NCI-H1105 treated with DMSO at 0.1 percent for 48 hours (cell line): ENCODE data around the gene INO80.
A peak's percentile ranks its signal among the peaks of the same experiment; 100 is the strongest.

Source experiments
- DNase-seq: peaks from one replicate; lab custom pipeline; 2025; lab: John Stamatoyannopoulos, UW

INO80 gene

GRCh38 chr15:41047474-41047873 lies 68.6 kb downstream of the INO80 start:
- DNase-seq = no peak

GRCh38 chr15:41043276-41043951 lies 72.7 kb downstream of the INO80 start:
- DNase-seq = no peak

DNA sequence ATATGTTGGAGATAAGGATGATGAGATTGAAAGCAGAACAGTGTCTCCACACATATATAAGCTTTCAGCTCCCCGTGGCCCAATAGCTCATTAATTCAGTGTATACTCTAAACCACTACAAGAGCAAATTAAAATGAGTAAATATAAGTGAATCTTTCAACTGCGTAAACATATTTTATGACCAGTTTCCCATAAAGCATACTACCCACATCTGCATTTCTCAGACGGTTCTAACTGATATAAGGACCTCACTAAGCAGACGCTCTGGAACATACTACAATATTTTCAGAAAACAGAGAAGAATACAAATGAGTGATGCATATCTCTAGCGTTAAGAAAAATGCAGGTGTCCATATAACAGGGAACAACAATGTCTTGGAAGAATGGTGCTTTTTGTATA lies 73.2 kb downstream of the INO80 start:
- no peak for DNase-seq

- DNase-seq = no peak
These were observed 77.0 kb downstream of the INO80 start for GRCh38 chr15:41039121-41039520.

DNA sequence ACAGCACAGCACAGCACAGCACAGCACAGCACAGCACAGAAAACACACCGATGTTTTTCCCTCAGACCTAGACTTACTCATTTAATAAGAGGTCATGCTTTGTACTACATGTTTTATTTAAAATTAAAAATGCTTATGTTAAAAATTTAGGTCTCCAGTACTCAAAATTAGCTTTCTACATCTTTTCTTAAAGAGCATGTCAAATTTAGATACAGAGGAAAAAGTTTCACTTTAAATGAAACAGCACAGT lies 84.1 kb downstream of the INO80 start:
- DNase-seq = no peak

DNA sequence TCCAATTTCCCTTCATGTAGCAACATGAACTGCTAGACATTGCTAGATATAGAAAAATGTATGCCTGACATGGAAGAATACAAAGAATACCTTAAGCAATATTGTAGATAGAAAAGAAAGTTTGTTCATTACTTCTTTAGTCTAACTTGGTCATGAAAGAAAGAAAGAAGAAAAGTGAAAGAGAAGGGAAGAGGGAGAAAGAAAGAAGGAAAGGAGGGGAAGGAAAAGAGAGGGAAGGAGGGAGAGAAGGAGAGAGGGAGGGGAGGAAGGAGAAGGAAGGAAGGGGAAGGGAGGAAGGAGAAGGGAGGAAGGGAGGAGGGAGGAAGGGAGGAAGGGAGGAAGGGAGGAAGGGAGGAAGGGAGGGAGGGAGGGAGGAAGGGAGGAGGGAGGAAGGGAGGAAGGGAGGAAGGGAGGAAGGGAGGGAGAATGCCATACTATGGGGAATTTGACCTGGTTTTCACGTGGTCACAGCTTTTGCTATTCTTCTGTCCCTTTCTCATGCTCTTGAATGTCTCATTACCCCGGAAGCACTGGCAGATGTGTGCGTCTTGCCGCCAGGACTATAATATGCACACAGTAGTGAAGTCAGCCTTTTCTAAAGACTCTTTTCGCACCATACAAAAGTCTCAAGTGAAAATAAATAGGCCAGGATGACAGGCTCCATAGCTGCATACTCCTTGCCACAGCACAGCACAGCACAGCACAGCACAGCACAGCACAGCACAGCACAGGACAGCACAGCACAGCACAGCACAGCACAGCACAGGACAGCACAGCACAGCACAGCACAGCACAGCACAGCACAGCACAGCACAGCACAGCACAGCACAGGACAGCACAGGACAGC lies 84.6 kb downstream of the INO80 start:
- no peak for DNase-seq

DNA sequence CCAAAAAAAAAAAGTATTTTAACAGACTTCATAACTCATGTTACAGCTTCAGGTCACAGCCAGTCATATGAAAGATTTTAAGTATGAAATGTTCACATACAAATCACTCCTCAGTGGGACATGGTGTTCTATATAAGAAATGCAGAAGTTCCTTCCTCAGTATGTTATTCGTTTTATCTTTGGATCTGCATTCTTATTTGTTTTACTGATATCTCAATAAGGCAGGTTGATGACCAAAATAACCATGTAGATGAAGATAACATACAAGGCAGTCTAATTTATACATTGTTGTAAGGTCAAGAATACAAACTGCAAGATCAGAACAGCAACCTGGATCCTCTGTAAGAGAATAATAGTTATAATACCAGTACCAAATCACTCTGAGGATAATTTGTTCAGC lies 87.2 kb downstream of the INO80 start:
- no peak for DNase-seq

DNA sequence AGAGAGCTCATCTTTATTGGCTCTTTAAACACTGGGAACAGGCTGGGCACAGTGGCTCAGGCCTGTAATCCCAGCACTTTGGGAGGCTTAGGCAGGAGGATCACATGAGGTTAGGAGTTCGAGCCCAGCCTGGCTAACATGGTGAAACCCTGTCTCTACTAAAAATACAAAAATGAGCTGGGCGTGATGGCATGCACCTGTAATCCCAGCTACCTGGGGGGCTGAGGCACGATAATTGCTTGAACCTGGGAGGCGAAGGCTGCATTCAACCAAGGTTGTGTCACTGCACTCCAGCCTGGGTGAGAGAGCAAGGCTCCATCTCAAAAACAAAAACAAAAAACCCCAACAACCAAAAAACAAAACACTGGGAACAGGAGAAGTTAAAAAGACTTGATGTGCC lies 90.7 kb downstream of the INO80 start:
- DNase-seq = no peak

DNA sequence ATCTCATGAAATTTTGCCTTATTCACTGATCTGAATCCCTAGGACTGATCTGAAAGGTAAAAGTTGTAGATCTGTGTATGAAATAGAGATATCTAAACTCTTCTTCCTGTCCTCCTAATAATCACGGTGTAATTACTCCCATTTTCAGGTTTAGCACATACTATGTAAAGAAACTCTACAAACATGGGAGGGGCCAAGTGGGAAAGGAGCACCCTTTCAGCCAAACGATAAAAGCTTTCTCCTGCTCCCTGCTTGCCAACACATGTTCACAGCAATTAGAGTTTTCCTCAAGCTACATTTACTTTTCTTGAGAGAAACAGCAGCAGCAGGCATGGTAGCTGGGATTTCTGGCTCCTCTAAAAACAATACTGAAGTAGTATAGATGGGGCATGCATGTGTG lies 91.2 kb downstream of the INO80 start:
- DNase-seq = no peak

DNA sequence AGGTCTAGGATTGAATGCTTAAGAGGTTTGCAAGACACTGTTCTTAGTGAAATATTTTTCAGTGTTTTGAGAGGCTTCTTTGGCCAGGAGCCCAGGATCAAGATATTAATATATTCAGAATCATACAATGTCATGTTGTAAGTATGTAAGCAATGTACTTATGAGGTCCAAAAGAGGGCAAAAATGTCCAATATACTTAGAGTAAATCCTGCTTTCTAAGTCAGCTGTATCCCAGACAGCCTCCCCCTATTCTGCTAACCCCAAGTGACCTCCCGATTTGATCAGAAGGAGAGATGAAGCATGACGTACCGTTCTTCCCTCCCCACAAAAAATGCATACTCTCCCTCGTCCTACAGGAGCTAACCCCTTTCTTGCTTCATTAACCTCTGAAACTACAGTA lies 91.9 kb downstream of the INO80 start:
- DNase-seq = no peak

GRCh38 chr15:41022487-41023090 lies 93.5 kb downstream of the INO80 start:
- peak; percentile 40 for DNase-seq

- DNase-seq = no peak
These were observed 95.3 kb downstream of the INO80 start for GRCh38 chr15:41020829-41021228.

DNA sequence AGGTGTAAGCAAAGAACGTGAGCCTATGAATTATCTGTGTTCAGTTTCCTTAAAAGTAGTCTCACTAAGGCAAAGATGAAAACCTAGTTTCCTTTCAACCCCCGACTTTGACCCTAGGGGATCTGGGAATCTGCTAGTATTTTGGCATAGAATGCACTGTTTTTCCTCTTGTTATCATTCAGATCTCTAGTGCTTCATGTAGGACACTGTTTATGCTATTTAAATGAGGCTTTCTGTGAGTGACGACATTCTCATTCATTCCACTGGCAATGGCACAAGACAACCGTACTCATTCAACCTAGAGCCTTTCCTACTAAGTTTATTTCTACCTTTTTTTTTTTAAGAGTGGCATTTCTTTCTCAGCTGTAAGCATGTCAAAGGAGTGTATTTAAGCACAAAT lies 95.8 kb downstream of the INO80 start:
- no peak for DNase-seq

DNA sequence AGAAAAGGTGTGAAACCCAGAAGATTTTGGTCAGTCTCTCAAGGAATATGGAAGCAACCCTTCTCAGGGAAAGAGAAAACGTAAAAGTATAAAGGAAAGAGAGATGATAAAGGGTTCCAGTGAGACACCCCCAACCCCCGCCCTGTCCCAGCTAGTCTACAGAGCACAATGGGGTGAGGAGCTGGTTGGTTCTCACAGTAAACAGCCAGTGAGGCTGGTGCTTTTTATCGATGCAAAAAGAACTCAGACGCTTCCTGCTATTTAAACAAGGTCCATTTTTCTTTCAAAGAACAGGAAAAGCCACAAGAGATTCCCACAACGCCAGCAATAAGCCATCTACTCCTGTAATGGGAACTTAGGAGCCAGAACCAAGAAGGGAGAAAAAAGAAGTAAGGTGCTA lies 96.9 kb downstream of the INO80 start:
- no peak for DNase-seq

GRCh38 chr15:41018534-41018933 lies 97.5 kb downstream of the INO80 start:
- no peak for DNase-seq

- DNase-seq = no peak
These were observed 98.9 kb downstream of the INO80 start for GRCh38 chr15:41017066-41017735.

GRCh38 chr15:41013691-41014414 lies 102.2 kb downstream of the INO80 start:
- DNase-seq = no peak

- DNase-seq = no peak
These were observed 104.8 kb downstream of the INO80 start for GRCh38 chr15:41011055-41011815.

- no peak for DNase-seq
These were observed 105.7 kb downstream of the INO80 start for GRCh38 chr15:41010345-41010744.

- DNase-seq = no peak
These were observed 109.6 kb downstream of the INO80 start for GRCh38 chr15:41006479-41006878.

- peak; percentile 73 for DNase-seq
These were observed 111.6 kb downstream of the INO80 start for GRCh38 chr15:41004490-41004889.
